Loucy (cell line): ENCODE results near the gene ANAPC10.

ENCODE experiments used
- H2AFZ ChIP-seq: fragments of 200-600 bp; sonication (generic); 2 replicates; pipeline ENCODE4 v1.6.0; 2016; ENCODE audit warnings: antibody characterized with exemption, mild to moderate bottlenecking, low read length, moderate library complexity
- H3F3A ChIP-seq: fragments of 200-600 bp; 2 replicates; pipeline ENCODE4 v1.6.0; 2016; ENCODE audit warnings: antibody characterized with exemption, low read depth, mild to moderate bottlenecking
- H3K27me3 ChIP-seq: fragments of 200-600 bp; sonication (generic); 2 replicates; pipeline ENCODE4 v1.6.1; 2014; ENCODE audit warnings: low read length, mild to moderate bottlenecking; ENCODE audit not compliant: insufficient read depth, poor library complexity, severe bottlenecking
- H3K36me3 ChIP-seq: fragments of 200-600 bp; sonication (generic); 2 replicates; pipeline ENCODE4 v1.6.1; 2016; ENCODE audit warnings: low read length; ENCODE audit not compliant: insufficient read depth
- H3K4me1 ChIP-seq: fragments of 200-600 bp; sonication (generic); 2 replicates; pipeline ENCODE4 v1.5.1; 2014; ENCODE audit warnings: low read length, mild to moderate bottlenecking; ENCODE audit not compliant: insufficient read depth, poor library complexity, severe bottlenecking
- H3K4me2 ChIP-seq: fragments of 200-600 bp; sonication (generic); 2 replicates; pipeline ENCODE4 v1.6.0; 2014; ENCODE audit warnings: antibody characterized with exemption, low read length, low read depth, mild to moderate bottlenecking; ENCODE audit not compliant: poor library complexity, severe bottlenecking
- H3K4me3 ChIP-seq: fragments of 200-600 bp; sonication (generic); 2 replicates; pipeline ENCODE4 v1.5.1; 2014; ENCODE audit warnings: low read length, mild to moderate bottlenecking, mixed read lengths; ENCODE audit not compliant: poor library complexity, severe bottlenecking
- H3K79me2 ChIP-seq: fragments of 200-600 bp; sonication (generic); 2 replicates; pipeline ENCODE4 v1.6.1; 2014; ENCODE audit warnings: low read length; ENCODE audit not compliant: insufficient read depth
- H3K9ac ChIP-seq: fragments of 200-600 bp; sonication (generic); 2 replicates; pipeline ENCODE4 v1.6.0; 2014; ENCODE audit warnings: mild to moderate bottlenecking, low read depth, low read length, moderate library complexity; ENCODE audit not compliant: poor library complexity, severe bottlenecking
- H3K9me2 ChIP-seq: fragments of 200-600 bp; sonication (generic); replicated peaks from 2 replicates; pipeline ENCODE4 v1.6.1; 2016; ENCODE audit warnings: low read depth, low read length, mixed read lengths
- H3K9me3 ChIP-seq: fragments of 200-600 bp; sonication (generic); 2 replicates; pipeline ENCODE4 v1.6.1; 2014; ENCODE audit warnings: mild to moderate bottlenecking, antibody characterized with exemption, low read length, low read depth; ENCODE audit not compliant: insufficient read depth
- H4K20me1 ChIP-seq: fragments of 200-600 bp; sonication (generic); 2 replicates; pipeline ENCODE4 v1.6.0; 2014; ENCODE audit warnings: antibody characterized with exemption, low read length, mild to moderate bottlenecking; ENCODE audit not compliant: insufficient read depth, poor library complexity, severe bottlenecking
- EZH2phosphoT487 ChIP-seq: fragments of 200-600 bp; IDR thresholded peaks from 2 replicates; pipeline ENCODE4 v1.6.1; 2018; ENCODE audit warnings: antibody characterized with exemption, mild to moderate bottlenecking, moderate library complexity, borderline replicate concordance
- TF ChIP-seq, protein P1 (sequence below): fragments of 200-600 bp; sonication (generic); conservative IDR thresholded peaks from 2 replicates; pipeline ENCODE4 v1.5.1; 2014; ENCODE audit warnings: mild to moderate bottlenecking, antibody characterized with exemption, low read length

Gene ANAPC10

GRCh38 chr4:145035494-145036136, 62.4 kb downstream of the ANAPC10 start:
- Histone ChIP-seq H3K27me3 (no peaks in the 10 kb centered on the region), H4K20me1 (no peaks in the 10 kb centered on the region), H3K4me1 (no peaks in the 10 kb centered on the region), H3K9ac (no peak overlapping the region), H3K4me2 (no peak overlapping the region), H3K9me2 (no peaks in the 10 kb centered on the region), H3K79me2 (0 out of 2 replicates have a peak, but pooled peaks cover 6% of the 10 kb centered on the region), H3K4me3 (no peak overlapping the region), H2AFZ (no peak overlapping the region), H3K36me3 (peaks cover 23% of the 10 kb centered on the region; the same call in 1 of the 2 replicates), H3F3A (no peaks in the 10 kb centered on the region), H3K9me3 (no peaks in the 10 kb centered on the region)
- TF ChIP-seq, protein P1, sequence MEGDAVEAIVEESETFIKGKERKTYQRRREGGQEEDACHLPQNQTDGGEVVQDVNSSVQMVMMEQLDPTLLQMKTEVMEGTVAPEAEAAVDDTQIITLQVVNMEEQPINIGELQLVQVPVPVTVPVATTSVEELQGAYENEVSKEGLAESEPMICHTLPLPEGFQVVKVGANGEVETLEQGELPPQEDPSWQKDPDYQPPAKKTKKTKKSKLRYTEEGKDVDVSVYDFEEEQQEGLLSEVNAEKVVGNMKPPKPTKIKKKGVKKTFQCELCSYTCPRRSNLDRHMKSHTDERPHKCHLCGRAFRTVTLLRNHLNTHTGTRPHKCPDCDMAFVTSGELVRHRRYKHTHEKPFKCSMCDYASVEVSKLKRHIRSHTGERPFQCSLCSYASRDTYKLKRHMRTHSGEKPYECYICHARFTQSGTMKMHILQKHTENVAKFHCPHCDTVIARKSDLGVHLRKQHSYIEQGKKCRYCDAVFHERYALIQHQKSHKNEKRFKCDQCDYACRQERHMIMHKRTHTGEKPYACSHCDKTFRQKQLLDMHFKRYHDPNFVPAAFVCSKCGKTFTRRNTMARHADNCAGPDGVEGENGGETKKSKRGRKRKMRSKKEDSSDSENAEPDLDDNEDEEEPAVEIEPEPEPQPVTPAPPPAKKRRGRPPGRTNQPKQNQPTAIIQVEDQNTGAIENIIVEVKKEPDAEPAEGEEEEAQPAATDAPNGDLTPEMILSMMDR: no peak
- no peak for TF ChIP-seq EZH2phosphoT487

DNA sequence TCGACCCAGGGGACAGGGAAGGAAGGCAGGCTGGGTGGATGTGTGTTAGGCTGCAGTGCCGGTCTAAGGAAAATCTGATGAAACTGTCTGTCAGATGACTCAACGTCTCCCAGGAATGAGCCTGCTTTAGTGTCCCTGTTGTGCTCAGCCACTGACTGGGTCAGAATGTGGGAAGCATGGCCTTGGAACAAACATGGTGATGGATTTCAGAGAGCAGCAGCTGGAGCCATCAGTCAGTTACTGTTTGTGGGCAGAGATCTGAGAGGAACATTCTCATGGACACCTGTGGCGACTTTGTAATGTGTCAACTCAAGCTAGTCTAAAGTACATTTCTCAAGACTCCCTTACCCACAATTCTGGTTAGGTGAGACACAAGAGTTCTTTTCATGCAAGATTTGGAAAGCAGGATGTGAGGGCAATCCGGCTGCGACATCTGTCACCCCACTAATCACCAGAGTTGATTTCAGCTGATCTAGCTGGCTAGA, 63.2 kb downstream of the ANAPC10 start:
- TF ChIP-seq, protein P1: no peak
- no peak for TF ChIP-seq EZH2phosphoT487

DNA sequence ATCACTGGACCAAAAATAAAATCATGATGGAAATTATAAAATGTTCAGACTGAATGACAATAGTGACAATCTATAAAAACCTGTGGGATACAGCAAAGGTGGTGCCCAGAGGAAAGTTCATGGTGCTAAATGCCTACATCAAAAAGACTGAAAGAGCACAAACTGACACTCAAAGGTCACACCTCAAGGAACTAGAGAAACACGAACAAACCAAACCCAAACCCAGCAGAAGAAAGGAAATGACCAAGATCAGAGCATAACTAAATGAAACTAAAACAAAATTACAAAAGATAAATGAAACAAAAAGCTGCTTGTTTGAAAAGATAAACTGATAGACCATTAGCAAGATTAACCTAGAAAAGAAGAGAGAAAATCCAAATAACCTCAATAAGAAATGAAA, 78.7 kb downstream of the ANAPC10 start:
- Histone ChIP-seq H3K9me2 (no peaks in the 10 kb centered on the region), H3K4me2 (no peak overlapping the region)

More for the DNA sequence above, 63.2 kb downstream of the ANAPC10 start:
- Histone ChIP-seq H4K20me1 (no peaks in the 10 kb centered on the region), H3K4me2 (no peak overlapping the region), H3K9me2 (no peaks in the 10 kb centered on the region), H2AFZ (no peak overlapping the region), H3K79me2 (no peaks in the 10 kb centered on the region), H3K9me3 (no peaks in the 10 kb centered on the region), H3K4me1 (no peaks in the 10 kb centered on the region), H3K27me3 (no peaks in the 10 kb centered on the region), H3F3A (no peaks in the 10 kb centered on the region), H3K4me3 (no peak overlapping the region), H3K36me3 (peaks cover 26% of the 10 kb centered on the region; the same call in 1 of the 2 replicates), H3K9ac (no peak overlapping the region)

More for the DNA sequence above, 78.7 kb downstream of the ANAPC10 start:
- Histone ChIP-seq H3K36me3 (no peaks in the 10 kb centered on the region), H2AFZ (no peak overlapping the region), H3K79me2 (peaks cover 7% of the 10 kb centered on the region), H3K9ac (no peak overlapping the region), H3K4me1 (peaks cover 10% of the 10 kb centered on the region), H4K20me1 (no peaks in the 10 kb centered on the region), H3K9me3 (peaks cover 6% of the 10 kb centered on the region; the same call in 1 of the 2 replicates), H3K27me3 (no peaks in the 10 kb centered on the region), H3F3A (no peaks in the 10 kb centered on the region), H3K4me3 (no peak overlapping the region)
- TF ChIP-seq EZH2phosphoT487: no peak
- TF ChIP-seq, protein P1: no peak
